A549 (cell line): ENCODE data around the gene CHTF8. TPM values are rescaled to one million over a fixed set of nuclear protein-coding genes. Genes with fewer than 3 reads are reported as not detected.

Experiments used
- polyA plus RNA-seq, 4 experiments: library from polyadenylated mRNA; depleted of rRNA in 3 of 4; stranded (reverse); fragments of >200 nt; fragmentation: RNase III in 1 of 4; extraction: RNeasy Plus Mini Kit Qiagen cat#74134 plus additional on column Dnase treatment in 1 of 4; gene quantifications; 2 replicates in 3 of 4; 3 replicates in 1 of 4; pipeline ENCODE4 v1.2.3, GENCODE V29; 2011 to 2017
- small RNA-seq, 6 experiments: library from RNA; depleted of rRNA; stranded (forward); fragments of <200 nt; gene quantifications; one replicate each; pipeline ENCODE3, GENCODE V24; 2012

The CHTF8 gene
- polyA plus RNA-seq, 2 of the 4 experiments (the other 2 are of a cell fraction): 78.7 to 81.6 TPM

Small RNAs within 50 kb of the gene (small RNA-seq; reads per million reads assigned to genes)
- gene RNU6-22P: 0 to 9.4 (median 1.9) reads per million in 6 experiments

Other genes with a start within 250 kb of the CHTF8 start
- 9.1 and 11.1 TPM in 2 replicates for gene HAS3, start 26.9 kb downstream of the CHTF8 start, polyA plus RNA-seq (2011; rRNA removed)
- 12.4 to 18.6 TPM (median 14.1 TPM) in 3 replicates for gene HAS3, start 26.9 kb downstream of the CHTF8 start, polyA plus RNA-seq (2017; fragmentation: RNase III; extraction: RNeasy Plus Mini Kit Qiagen cat#74134 plus additional on column Dnase treatment)
- gene UTP4, start 61 bp upstream of the CHTF8 start, polyA plus RNA-seq (2011; rRNA removed): 118 TPM in 2 replicates
- gene UTP4, start 61 bp upstream of the CHTF8 start, polyA plus RNA-seq (2017; fragmentation: RNase III; extraction: RNeasy Plus Mini Kit Qiagen cat#74134 plus additional on column Dnase treatment): 77.1 to 87.3 TPM (median 78.8 TPM) in 3 replicates
- gene SNTB2, start 54.6 kb upstream of the CHTF8 start, polyA plus RNA-seq (2011; rRNA removed): 19.2 and 20.8 TPM in 2 replicates
- gene SNTB2, start 54.6 kb upstream of the CHTF8 start, polyA plus RNA-seq (2017; fragmentation: RNase III; extraction: RNeasy Plus Mini Kit Qiagen cat#74134 plus additional on column Dnase treatment): 7.4 to 8.4 TPM (median 7.8 TPM) in 3 replicates
- gene VPS4A, start 178.8 kb upstream of the CHTF8 start, polyA plus RNA-seq (2011; rRNA removed): 12.9 and 18.2 TPM in 2 replicates
- 25.5 to 28.1 TPM (median 26.7 TPM) in 3 replicates for gene VPS4A, start 178.8 kb upstream of the CHTF8 start, polyA plus RNA-seq (2017; fragmentation: RNase III; extraction: RNeasy Plus Mini Kit Qiagen cat#74134 plus additional on column Dnase treatment)
- gene PDF, start 198.0 kb upstream of the CHTF8 start, polyA plus RNA-seq (2011; rRNA removed): 10.0 and 16.1 TPM in 2 replicates
- 27.6 to 29.1 TPM (median 27.9 TPM) in 3 replicates for gene PDF, start 198.0 kb upstream of the CHTF8 start, polyA plus RNA-seq (2017; fragmentation: RNase III; extraction: RNeasy Plus Mini Kit Qiagen cat#74134 plus additional on column Dnase treatment)
- 24.3 and 31.8 TPM in 2 replicates for gene COG8, start 207.0 kb upstream of the CHTF8 start, polyA plus RNA-seq (2011; rRNA removed)
- 20.5 to 21.4 TPM (median 21.4 TPM) in 3 replicates for gene COG8, start 207.0 kb upstream of the CHTF8 start, polyA plus RNA-seq (2017; fragmentation: RNase III; extraction: RNeasy Plus Mini Kit Qiagen cat#74134 plus additional on column Dnase treatment)
- gene NIP7, start 207.2 kb upstream of the CHTF8 start, polyA plus RNA-seq (2011; rRNA removed): 23.0 and 27.3 TPM in 2 replicates
- 55.9 to 64.5 TPM (median 55.9 TPM) in 3 replicates for gene NIP7, start 207.2 kb upstream of the CHTF8 start, polyA plus RNA-seq (2017; fragmentation: RNase III; extraction: RNeasy Plus Mini Kit Qiagen cat#74134 plus additional on column Dnase treatment)
- 0.12 TPM in 1 of 2 replicates, not detected in the other for gene TMED6, start 219.2 kb upstream of the CHTF8 start, polyA plus RNA-seq (2011; rRNA removed)
- 0.19 to 0.44 TPM (median 0.20 TPM) in 3 replicates for gene TMED6, start 219.2 kb upstream of the CHTF8 start, polyA plus RNA-seq (2017; fragmentation: RNase III; extraction: RNeasy Plus Mini Kit Qiagen cat#74134 plus additional on column Dnase treatment)